Spleen (tissue), 11 donors: ENCODE data around the gene SLC13A3. TPM values are rescaled to one million over a fixed set of nuclear protein-coding genes. Genes with fewer than 3 reads are reported as not detected.

Source experiments
- DNase-seq: peaks from one replicate; pipeline ENCODE4 v3.0.0-alpha.2; 2020
- H3K27ac ChIP-seq, 8 donors: fragments of 200-600 bp; sonication (generic) in 7 of 8; 1 replicate in 4 of 8; 2 replicates in 4 of 8; pipeline versions ENCODE4 v1.5.0 to v1.8.0; 2016 to 2021; ENCODE audit warnings: inconsistent platforms in 4 of 8, mild to moderate bottlenecking in 4 of 8, moderate library complexity in 1 of 8
- H3K27me3 ChIP-seq, 7 donors: fragments of 200-600 bp; sonication (generic) in 6 of 7; replicated peaks in 1 of 7; 1 replicate in 4 of 7; 2 replicates in 3 of 7; pipeline versions ENCODE4 v1.5.0 to v1.8.0; 2016 to 2021; ENCODE audit warnings: inconsistent platforms in 3 of 7, mild to moderate bottlenecking in 1 of 7
- H3K36me3 ChIP-seq, 6 donors: fragments of 200-600 bp; sonication (generic) in 5 of 6; 1 replicate in 4 of 6; 2 replicates in 2 of 6; pipeline versions ENCODE4 v1.5.0 to v1.8.0; 2016 to 2021; ENCODE audit warnings: inconsistent platforms in 2 of 6
- H3K4me1 ChIP-seq, 6 donors: fragments of 200-600 bp; sonication (generic) in 5 of 6; 1 replicate in 3 of 6; 2 replicates in 3 of 6; pipeline versions ENCODE4 v1.5.0 to v1.8.0; 2016 to 2021; ENCODE audit warnings: inconsistent platforms in 3 of 6
- H3K4me3 ChIP-seq, 8 donors: fragments of 200-600 bp; sonication (generic) in 7 of 8; 1 replicate in 4 of 8; 2 replicates in 4 of 8; pipeline versions ENCODE4 v1.5.0 to v1.8.0; 2016 to 2021; ENCODE audit warnings: inconsistent platforms in 4 of 8, mild to moderate bottlenecking in 4 of 8, moderate library complexity in 2 of 8
- H3K9me3 ChIP-seq, 8 donors: fragments of 200-600 bp; sonication (generic) in 7 of 8; 1 replicate in 4 of 8; 2 replicates in 4 of 8; pipeline versions ENCODE4 v1.5.0 to v1.8.0; 2016 to 2021; ENCODE audit warnings: inconsistent platforms in 4 of 8
- CTCF ChIP-seq, 11 experiments: fragments of 200-600 bp in 7 of 11; fragments of 450-650 bp in 4 of 11; sonication (generic) in 4 of 11; IDR thresholded peaks in 8 of 11; conservative IDR thresholded peaks in 3 of 11; 1 replicate in 7 of 11; 2 replicates in 4 of 11; pipeline versions ENCODE4 v1.4.0 to v1.8.0; 2016 to 2021; ENCODE audit warnings: antibody characterized with exemption in 11 of 11, inconsistent platforms in 4 of 11, mild to moderate bottlenecking in 1 of 11
- POLR2A ChIP-seq, 3 donors: fragments of 450-650 bp; IDR thresholded peaks; one replicate each; pipeline ENCODE4 v1.5.1; 2017; ENCODE audit warnings: antibody characterized with exemption in 3 of 3, mild to moderate bottlenecking in 1 of 3
- POLR2AphosphoS5 ChIP-seq, 3 donors: sonication (generic); formaldehyde crosslinking; IDR thresholded peaks; one replicate each; pipeline ENCODE4 v1.5.1; 2017; ENCODE audit warnings: antibody characterized with exemption in 3 of 3
- WGBS, 5 donors: extraction: QIAGEN DNeasy Blood & Tissue Kit in 3 of 5; methylation state at CpG; one replicate each; pipeline versions ENCODE4 v1.1.5 to v1.1.7; 2013 to 2018; 5-methylcytosine and 5-hydroxymethylcytosine counted together
- intact Hi-C: fragments of 100-400 bp; cut with DNase I; formaldehyde crosslinking; loops from one replicate; pipeline ENCODE4 v1.15.0; 2023; ENCODE audit warnings: low total_unique reads
- polyA plus RNA-seq, 3 donors: library from polyadenylated mRNA; stranded (reverse); fragments of 200-250 nt; gene quantifications; one replicate each; pipeline ENCODE4 v1.2.1, GENCODE V29; 2013
- total RNA-seq, 7 donors: library from RNA; depleted of rRNA in 3 of 7; stranded (reverse); fragments of >200 nt in 3 of 7; fragmentation: NEBNext Ultra II Directional in 4 of 7; extraction: Animal tissue kit (Norgen Biotek cat#: 25700) in 4 of 7; gene quantifications; one replicate each; pipeline versions ENCODE4 v1.1.0 to v1.2.1, GENCODE V29; 2016 to 2021
- donor health status: healthy with polysubstance abuse.
- donor health status: DM: no; HTN: no; CAD: no; lungs with moderate emphysema.
- donor health status: DM: no; HTN: no; CAD: no.
- donor health status: Bipolar disorder and iron deficiency.
- donor health status: healthy.
- donor health status: DM: no; HTN: no; CAD: no.
- donor health status: DM: yes; HTN: yes; CAD: no.

The SLC13A3 gene
- total and polyA plus RNA-seq, 10 donors: 0.16 to 1.7 (median 0.44) TPM; not detected in 1

- DNase-seq: no peak
- Histone ChIP-seq H3K9me3 (no peaks in the 10 kb centered on the region), H3K27ac (no peak overlapping the region), H3K27me3 (no peaks in the 10 kb centered on the region), H3K4me1 (no peaks in the 10 kb centered on the region), H3K36me3 (no peaks in the 10 kb centered on the region), H3K4me3 (no peak overlapping the region)
- TF ChIP-seq CTCF (IDR thresholded peaks at IDR 0.05 in 8 of 11, conservative IDR thresholded peaks at IDR 0.05 in 3 of 11): no peak
- TF ChIP-seq POLR2AphosphoS5 (IDR thresholded peaks at IDR 0.05): no peak
- no peak for TF ChIP-seq POLR2A (IDR thresholded peaks at IDR 0.05)
- intact Hi-C loops: no loop called here
Observed at GRCh38 chr20:46601603-46602122, 49.6 kb downstream of the SLC13A3 start.

DNA sequence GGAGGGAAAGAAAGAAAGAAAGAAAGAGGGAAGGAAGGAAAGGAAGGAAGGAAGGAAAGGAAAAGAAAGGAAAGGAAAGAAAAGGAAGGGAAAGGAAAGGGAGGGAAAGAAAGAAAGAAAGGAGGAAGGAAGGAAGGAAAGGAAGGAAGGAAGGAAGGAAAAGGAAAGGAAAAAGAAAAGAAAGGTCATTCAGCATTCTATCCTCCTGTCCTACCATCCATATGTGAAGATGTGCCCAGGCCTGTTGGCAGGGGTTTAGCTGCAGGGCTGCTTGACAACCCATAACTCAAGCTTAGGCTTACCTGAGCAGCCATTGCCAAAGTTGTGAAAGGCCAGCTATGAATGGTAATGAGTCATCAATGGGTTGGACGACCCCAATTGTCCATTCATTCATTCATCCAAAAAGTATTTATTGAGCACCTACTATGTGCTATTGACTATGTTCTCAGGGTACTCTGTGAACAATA, 50.9 kb downstream of the SLC13A3 start:
- 75 to 88% (median 80%) methylated on average over 1 of the region's 1 CpG for WGBS, 5 donors
- intact Hi-C loops: no loop called here

GRCh38 chr20:46599227-46599987, 51.9 kb downstream of the SLC13A3 start:
- DNase-seq: no peak
- intact Hi-C loops: no loop called here
- H3K9me3 ChIP-seq: no peaks in the 10 kb centered on the region
- H3K27ac ChIP-seq: no peak overlapping the region
- WGBS, 5 donors: 91 to 97% (median 92%) methylated on average over 8 of the region's 8 CpGs
- H3K36me3 ChIP-seq: no peaks in the 10 kb centered on the region
- H3K4me3 ChIP-seq: no peak overlapping the region
- H3K4me1 ChIP-seq: no peaks in the 10 kb centered on the region
- TF ChIP-seq POLR2AphosphoS5 (IDR thresholded peaks at IDR 0.05) (no peak), CTCF (IDR thresholded peaks at IDR 0.05 in 8 of 11, conservative IDR thresholded peaks at IDR 0.05 in 3 of 11) (no peak), POLR2A (IDR thresholded peaks at IDR 0.05) (no peak)
- peaks cover 0 to 8% (median 0%) of the 10 kb centered on the region in 7 donors for H3K27me3 ChIP-seq

More for the DNA sequence above, 50.9 kb downstream of the SLC13A3 start:
- Histone ChIP-seq H3K36me3 (no peaks in the 10 kb centered on the region), H3K27ac (no peak overlapping the region), H3K9me3 (no peaks in the 10 kb centered on the region), H3K4me1 (no peaks in the 10 kb centered on the region), H3K4me3 (no peak overlapping the region), H3K27me3 (peaks cover 0 to 6% (median 0%) of the 10 kb centered on the region in 7 donors)
- TF ChIP-seq POLR2AphosphoS5 (IDR thresholded peaks at IDR 0.05) (no peak), POLR2A (IDR thresholded peaks at IDR 0.05) (no peak), CTCF (IDR thresholded peaks at IDR 0.05 in 8 of 11, conservative IDR thresholded peaks at IDR 0.05 in 3 of 11) (no peak)
- no peak for DNase-seq

DNA sequence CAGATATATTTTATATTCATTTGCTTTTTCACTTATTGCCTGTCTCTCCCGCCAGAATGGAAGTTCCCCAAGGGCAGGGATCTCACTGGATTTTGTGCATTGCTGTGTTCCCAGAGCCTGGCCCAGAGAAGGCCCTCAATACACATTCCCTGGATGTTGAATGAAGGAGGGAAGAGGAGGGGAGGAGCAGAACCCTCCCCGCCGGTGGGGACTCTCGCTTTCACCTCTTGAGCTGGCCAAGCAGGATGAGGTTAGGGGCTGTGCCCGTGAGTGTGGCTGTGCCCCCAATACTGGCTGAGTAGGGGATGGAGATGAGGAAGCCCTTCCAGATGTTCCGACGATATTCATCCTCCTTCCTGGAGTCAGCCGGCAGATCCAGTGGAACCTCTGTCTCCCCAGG, 55.3 kb downstream of the SLC13A3 start:
- no peak overlapping the region for H3K27ac ChIP-seq

More for the DNA sequence above, 55.3 kb downstream of the SLC13A3 start:
- intact Hi-C loops: no loop called here
- Histone ChIP-seq H3K27me3 (peaks cover 0 to 12% (median 0%) of the 10 kb centered on the region in 7 donors), H3K36me3 (no peaks in the 10 kb centered on the region), H3K4me1 (no peaks in the 10 kb centered on the region), H3K4me3 (no peak overlapping the region), H3K9me3 (peaks cover 0 to 5% (median 0%) of the 10 kb centered on the region in 8 donors)
- DNase-seq: no peak
- WGBS, 5 donors: 85 to 92% (median 89%) methylated on average over 8 of the region's 8 CpGs
- TF ChIP-seq CTCF (IDR thresholded peaks at IDR 0.05 in 8 of 11, conservative IDR thresholded peaks at IDR 0.05 in 3 of 11): no peak
- no peak for TF ChIP-seq POLR2AphosphoS5 (IDR thresholded peaks at IDR 0.05)
- no peak for TF ChIP-seq POLR2A (IDR thresholded peaks at IDR 0.05)
